Measurements from ENCODE around the gene MSMB.

DNA sequence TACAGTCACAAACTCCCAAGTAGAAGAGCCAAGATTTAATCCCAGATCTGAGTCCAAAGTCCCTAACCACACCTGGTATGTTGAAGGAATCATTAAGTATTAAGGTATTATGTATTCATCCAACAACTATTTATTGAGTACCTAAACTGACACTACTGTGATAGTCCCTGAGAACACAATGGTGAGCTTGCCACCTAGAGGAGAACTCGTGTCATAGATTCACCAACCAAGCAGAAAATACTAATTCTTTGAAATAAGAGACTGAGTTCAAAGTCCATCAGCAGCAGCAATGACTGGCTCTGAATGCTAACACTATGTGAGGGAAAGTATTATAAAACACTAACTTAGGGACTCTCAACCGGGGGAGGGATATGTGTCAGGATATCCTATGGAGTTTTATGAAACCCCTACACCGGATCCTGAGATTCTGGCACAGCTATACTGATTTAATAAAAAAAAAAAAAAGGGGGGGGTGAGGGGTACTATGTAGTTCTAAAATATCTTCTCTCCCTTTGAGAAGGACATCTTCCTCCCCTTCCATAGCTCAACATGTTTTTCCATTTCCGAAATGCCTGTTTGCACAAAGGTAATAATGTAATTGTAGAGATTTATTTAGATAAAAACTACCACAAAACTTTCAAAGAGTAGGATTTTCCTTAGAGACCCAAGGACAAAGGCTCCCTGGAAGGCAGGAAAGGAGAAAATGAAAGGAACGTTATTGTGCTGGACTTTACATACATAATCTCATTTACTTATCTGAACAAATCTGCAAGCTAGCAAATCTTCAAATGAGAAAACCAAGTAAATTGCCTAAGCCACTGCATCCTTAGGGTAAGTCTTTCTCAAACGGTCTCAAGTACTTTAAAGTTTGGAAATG is 17.2 kb downstream of the MSMB start:
- TF ChIP-seq TAF1 (IDR thresholded peaks at IDR 0.05; ENCODE audit: borderline replicate concordance, insufficient read depth, low read length) (no peak), POLR2AphosphoS5 (IDR thresholded peaks at IDR 0.05; ENCODE audit: low read depth, low read length) (no peak), SIN3A (IDR thresholded peaks at IDR 0.05; ENCODE audit: borderline replicate concordance, insufficient read depth, low read length) (no peak)
